ENCODE data around the gene CANT1.

DNA sequence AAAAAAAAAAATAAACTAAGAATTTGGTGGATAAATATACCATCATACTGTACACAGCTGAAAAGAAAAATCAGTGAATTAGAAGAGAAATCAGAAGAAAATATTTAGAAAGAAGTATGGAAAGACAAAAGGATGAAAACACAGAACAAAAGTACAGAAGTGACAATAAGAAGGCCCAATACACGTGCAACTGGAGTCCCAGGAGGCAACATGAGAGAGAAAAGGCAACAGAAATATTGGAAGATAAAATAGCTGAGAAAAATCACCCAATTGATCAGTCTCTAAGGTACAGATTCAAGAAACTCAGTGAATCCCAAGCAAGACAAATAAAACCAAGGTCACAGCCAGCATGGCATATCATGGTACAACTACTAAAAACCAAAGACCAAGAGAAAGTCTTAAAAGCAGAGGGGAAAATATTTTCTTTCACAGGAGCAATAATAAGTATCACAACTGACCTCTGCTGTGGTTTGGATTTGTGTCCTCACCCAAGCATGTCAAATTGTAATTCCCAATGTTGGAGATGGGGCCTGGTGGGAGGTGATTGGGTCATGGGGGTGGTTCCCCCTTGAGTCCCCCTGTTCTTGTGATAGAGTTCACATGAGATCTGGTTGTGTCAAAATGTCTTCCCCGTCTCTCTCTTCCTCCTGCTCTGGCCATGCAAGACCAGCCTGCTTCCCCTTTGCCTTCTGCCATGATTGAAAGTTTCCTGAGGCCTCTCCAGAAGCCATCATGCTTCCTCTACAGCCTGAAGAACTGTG lies 44.8 kb upstream of the CANT1 start:
- no peak for TF ChIP-seq EP300 (IDR thresholded peaks at IDR 0.05)
- no peak for TF ChIP-seq POLR2A (IDR thresholded peaks at IDR 0.05)
- TF ChIP-seq, protein P1, sequence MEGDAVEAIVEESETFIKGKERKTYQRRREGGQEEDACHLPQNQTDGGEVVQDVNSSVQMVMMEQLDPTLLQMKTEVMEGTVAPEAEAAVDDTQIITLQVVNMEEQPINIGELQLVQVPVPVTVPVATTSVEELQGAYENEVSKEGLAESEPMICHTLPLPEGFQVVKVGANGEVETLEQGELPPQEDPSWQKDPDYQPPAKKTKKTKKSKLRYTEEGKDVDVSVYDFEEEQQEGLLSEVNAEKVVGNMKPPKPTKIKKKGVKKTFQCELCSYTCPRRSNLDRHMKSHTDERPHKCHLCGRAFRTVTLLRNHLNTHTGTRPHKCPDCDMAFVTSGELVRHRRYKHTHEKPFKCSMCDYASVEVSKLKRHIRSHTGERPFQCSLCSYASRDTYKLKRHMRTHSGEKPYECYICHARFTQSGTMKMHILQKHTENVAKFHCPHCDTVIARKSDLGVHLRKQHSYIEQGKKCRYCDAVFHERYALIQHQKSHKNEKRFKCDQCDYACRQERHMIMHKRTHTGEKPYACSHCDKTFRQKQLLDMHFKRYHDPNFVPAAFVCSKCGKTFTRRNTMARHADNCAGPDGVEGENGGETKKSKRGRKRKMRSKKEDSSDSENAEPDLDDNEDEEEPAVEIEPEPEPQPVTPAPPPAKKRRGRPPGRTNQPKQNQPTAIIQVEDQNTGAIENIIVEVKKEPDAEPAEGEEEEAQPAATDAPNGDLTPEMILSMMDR (IDR thresholded peaks at IDR 0.05): no peak

All from ovary (tissue), 3 donors.